ENCODE data around the gene CNPY4.
"Not testable (repeated sequence)": the region's sequence is repeated elsewhere in the genome, so short reads cannot be mapped to it uniquely, and the experiment has no call there.

CNPY4 gene

DNA sequence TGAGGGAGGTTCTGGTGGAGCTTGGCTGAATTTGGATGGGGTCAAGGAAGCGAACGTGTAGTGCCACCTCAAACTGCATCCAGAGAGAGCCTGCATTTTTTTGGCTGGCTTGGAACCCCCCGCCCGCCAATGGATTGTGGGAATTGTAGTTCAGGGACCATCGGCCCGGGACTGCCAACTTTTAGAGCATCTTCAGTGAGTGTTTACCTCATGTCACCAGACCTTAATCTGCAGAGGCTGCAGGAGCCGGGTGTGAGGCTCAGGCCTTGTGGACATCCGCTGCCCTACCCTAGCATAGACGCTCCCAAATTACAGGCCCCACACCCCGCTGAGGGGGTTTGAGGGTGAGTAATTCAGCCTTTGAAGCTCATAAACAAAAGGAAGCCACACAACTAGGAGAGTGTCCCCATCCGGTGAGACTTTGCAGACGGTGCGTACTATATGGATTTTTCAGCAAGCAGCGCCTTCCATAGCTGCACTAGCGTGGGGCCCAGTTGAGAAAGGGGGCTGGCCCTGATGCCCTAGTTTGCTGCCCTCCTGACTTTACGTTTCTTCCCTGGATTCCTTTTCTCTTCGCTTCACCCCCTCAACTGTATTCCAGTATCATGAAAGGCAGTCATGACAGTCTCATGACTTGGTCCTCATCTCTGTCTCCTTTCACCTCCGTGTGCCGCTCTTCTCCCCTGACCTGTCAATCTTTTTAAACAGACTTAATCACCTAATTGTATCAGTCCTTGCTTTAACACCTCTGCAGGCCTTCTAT lies 717 bp downstream of the CNPY4 start:
- DNase-seq, result no peak

- no peak for DNase-seq
These were observed 1.3 kb downstream of the CNPY4 start for GRCh38 chr7:100120733-100121036.

DNA sequence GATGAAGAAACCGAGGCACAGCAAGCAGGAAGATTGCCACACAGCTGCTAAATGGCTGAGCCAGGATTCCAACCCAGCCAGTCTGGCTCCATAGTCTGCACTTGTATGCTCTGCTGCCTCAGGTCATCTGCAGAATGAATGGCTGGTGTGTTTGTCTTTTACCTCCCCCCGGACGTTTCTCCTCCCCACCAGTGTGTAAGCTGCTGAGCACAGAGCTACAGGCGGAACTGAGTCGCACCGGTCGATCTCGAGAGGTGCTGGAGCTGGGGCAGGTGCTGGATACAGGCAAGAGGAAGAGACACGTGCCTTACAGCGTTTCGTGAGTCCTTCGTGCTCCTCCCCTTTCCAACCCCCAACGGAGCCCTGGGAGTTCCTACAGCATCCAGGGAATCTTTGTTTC lies 2.6 kb downstream of the CNPY4 start:
- no peak for DNase-seq

GRCh38 chr7:100122568-100122967 lies 3.1 kb downstream of the CNPY4 start:
- DNase-seq, result no peak

GRCh38 chr7:100124301-100125230 lies 5.1 kb downstream of the CNPY4 start:
- no peak for DNase-seq

GRCh38 chr7:100126239-100126930 lies 7.0 kb downstream of the CNPY4 start:
- DNase-seq, result no peak

- peak; percentile 98 for DNase-seq
These were observed 7.8 kb downstream of the CNPY4 start, which contains the start of gene MBLAC1 for GRCh38 chr7:100126931-100127865. TSS of gene MBLAC1 (plus strand) at chr7:100126967. CDS start at chr7:100127396, 429 bp downstream.

- peak; percentile 79 for DNase-seq
These were observed 8.6 kb downstream of the CNPY4 start for GRCh38 chr7:100127866-100128636.

GRCh38 chr7:100128637-100128963 lies 9.2 kb downstream of the CNPY4 start:
- no peak for DNase-seq

- DNase-seq, result not testable (repeated sequence)
These were observed 10.8 kb downstream of the CNPY4 start for GRCh38 chr7:100130220-100130607.

DNA sequence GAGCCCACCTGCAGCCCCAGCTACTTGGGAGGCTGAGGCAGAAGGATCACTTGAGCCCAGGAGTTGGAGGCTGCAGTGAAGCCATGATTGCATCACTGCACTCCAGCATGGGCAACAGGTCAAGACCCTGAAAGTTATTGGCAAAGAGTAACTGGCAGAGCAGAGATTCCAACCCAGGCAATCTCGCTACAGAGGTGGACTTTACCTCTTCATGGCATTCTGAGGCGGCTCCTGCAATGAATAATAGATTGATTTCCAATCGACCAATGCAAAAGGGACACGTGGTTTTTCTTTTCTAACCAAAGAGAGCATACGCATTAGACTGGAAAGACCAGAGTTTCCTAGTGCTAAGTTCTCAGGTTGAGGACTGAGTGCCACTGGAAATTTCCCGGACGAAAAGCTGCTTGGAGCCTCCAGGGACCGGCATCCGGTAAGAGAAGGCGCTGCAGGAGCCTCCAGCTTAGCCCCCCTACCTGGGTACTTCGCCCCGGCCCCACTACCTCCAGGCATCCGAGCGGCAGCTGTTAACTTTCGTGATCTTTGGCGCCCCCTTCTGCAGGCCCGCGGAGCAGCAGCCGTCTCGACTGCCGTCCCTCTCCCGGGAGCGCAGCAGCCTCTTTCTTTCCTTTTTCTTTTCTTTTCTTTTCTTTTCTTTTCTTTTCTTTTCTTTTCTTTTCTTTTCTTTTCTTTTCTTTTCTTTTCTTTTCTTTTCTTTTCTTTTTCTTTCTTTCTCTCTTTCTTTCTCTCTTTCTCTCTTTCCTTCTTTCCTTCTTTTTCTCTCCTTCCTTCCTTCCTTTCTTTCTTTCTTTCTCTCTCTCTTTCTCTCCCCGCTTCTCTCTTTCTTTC lies 11.4 kb downstream of the CNPY4 start:
- DNase-seq, result peak; percentile 96

GRCh38 chr7:100132126-100132525 lies 12.7 kb downstream of the CNPY4 start:
- DNase-seq, result no peak

DNA sequence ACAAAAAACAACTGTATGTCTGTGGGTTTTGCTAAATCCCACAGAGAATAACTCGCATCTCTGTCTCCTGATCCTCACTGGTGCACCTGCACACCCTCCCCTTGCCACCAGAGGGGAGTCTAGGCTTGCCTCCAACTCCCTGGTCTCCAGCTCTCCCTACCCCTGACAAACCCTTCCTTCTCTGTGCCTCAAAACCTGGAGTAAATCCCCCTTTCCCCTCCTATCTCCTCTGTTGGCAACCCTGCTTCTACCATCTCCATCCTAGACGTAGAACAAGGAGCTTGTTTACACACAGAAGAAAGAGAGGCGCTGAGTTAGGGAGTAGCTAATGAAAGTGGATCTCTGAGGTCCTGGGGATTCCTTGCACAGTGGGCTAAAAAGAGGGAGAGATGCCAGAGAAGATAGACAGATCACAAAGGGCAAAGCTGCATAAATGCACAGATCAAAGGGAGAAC lies 13.3 kb downstream of the CNPY4 start:
- peak; percentile 79 for DNase-seq

DNA sequence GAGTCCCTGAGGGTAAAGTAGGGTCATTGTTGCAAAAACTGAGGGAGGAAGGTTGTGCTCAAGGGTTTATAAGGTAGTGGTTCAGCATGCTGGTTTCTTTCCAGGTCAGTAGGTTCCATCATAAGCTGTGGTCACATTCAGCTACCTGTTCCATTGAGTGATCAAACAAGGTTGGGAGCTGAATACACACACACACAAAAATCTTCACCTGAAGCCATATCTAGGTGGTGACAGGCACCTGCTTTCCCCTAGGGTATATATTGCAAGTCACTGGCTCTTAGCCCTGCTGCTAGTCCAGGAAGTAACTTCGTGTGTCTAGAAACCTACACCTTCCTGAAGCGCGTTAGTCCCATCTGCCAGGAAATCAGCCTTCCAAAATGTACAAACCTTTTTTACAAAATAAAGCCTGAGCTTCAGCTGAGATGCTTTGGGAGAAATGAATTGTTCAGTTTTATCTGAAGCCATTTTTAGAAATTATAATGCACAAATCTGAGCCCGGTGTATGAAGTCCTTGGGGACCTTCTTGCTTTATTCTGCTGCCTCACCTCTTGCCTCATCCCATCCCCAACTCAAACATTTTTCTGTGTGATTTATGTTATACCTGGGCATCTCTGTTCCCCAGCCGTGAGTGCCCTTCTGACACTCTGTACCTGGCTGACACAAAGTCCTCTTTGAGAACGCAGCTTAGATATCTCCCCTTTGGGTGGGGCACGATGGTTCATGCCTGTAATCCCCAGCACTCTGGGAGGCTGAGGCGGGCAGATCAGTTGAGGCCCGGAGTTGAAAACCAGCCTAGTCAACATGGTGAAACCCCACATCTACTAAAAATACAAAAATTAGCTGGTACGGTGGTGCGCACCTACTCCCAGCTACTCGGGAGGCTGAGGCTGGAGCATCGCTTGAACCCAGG lies 18.7 kb downstream of the CNPY4 start:
- DNase-seq, result no peak

DNA sequence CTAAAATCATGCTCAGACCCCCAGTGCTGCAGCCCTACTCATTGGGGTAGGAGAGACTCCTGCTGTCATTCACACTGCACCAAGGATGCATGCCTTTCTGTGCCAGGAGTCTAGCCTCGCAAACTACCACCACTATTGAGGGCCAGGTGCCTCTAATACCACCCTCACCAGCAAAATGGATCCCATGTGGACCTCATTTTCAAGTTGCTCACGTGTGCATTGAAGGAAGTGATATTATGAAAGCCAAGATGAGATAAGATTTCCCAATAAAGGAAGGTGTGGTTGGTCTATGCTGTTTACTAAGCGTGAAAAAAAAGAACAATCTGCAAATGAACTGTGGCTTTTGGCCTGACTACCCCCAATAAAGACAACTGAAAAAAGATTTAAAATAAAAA lies 22.1 kb downstream of the CNPY4 start:
- DNase-seq, result no peak

DNA sequence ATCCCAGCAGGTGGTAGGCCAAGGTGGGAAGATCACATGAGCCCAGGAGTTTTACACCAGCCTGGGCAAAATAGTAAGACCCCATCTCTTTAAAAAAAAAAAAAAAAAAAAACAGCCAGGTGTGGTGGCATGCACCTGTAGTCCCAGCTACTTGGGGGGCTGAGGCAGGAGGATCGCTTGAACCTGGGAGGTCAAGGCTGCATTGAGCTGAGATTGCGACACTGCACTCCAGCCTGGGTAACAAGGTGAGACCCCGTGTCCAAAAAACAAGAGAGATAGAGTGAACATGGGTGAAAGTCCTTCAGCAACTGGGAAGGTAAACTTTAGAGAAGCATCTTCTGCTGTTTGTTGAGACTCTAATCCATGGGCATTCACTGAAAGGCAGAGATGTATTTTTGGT lies 23.0 kb downstream of the CNPY4 start:
- DNase-seq, result no peak

DNA sequence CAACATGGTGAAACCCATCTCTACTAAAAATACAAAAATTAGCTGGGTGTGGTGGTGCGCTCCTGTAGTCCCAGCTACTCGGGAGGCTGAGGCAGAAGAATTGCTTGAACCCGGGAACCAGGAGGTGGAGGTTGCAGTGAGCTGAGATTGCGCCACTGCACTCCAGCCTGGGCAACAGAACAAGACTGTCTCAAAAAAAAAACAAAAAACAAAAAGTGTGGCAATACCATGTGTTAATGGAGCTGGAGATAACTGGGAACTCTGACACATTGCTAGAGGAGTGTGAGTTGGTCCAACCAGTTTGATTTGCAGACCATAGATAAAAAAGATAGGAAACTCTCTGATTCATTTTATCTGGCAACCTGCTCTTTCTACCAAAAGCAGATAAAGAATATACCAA lies 26.9 kb downstream of the CNPY4 start:
- DNase-seq, result not testable (repeated sequence)

- no peak for DNase-seq
These were observed 27.8 kb downstream of the CNPY4 start for GRCh38 chr7:100147278-100147677.

DNA sequence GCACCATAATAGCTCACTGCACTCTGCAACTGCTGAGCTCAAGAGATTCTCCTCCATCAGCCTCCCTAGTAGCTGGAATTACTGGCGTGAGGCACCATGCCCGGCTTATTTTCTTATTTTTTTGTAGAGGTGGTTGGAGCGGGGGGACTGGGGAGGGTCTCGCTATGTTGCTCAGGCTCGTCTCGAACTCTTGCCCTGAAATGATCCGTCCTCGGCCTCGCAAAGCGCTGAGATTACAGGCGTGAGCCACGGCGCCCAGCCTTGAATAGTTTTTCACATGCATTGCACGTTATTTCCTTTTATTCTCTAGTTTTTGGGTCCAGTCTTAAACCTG lies 28.8 kb downstream of the CNPY4 start:
- no peak for DNase-seq

Data from activated CD8-positive, alpha-beta memory T cell treated with anti-CD3 and anti-CD28 coated beads for 24 hours (primary cell).